K562 (cell line): ENCODE data around the gene FAM124A. TPM values are rescaled to one million over a fixed set of nuclear protein-coding genes. Genes with fewer than 3 reads are reported as not detected.

ENCODE experiments used
- ATAC-seq: fragments of 200-7000 bp; cut with Tn5 transposase; 3 replicates; pipeline ENCODE4 v1.9.1; 2020; ENCODE audit warnings: moderate library complexity
- BruUV-seq: library from RNA; stranded (reverse); fragments of 400-500 nt; replicated peaks from 2 replicates; lab custom pipeline; 2021; lab: Mats Ljungman, UMichigan
- CTCF ChIA-PET: fragments of 300-600 bp; formaldehyde crosslinking; extraction: SDS; loops from one replicate; lab custom pipeline; 2021; ENCODE audit warnings: low intra/inter-chr PET ratio; lab: Yijun Ruan, JAX
- POLR2A ChIA-PET: fragments of 300-600, 350-650 bp; sonication (Branson Sonifier 250); formaldehyde crosslinking; extraction: SDS; loops from one replicate; lab custom pipeline; 2021; ENCODE audit warnings: antibody characterized with exemption, inconsistent platforms; lab: Yijun Ruan, JAX
- DNase-seq, 4 experiments: peaks; one replicate each; pipeline versions ENCODE4 v3.0.0 to v3.0.0-alpha.2; 2011 to 2018; ENCODE audit warnings: low spot score in 3 of 4, mixed read lengths in 3 of 4; ENCODE audit errors: extremely low read depth in 1 of 4
- FAIRE-seq: peaks from 2 replicates; lab custom pipeline; 2011; peaks lifted over from hg19 to GRCh38; lab: Jason Lieb, UNC
- H2AFZ ChIP-seq: 2 replicates; pipeline ENCODE4 v1.6.0; 2011; ENCODE audit warnings: low read depth, low read length, control low read depth, inconsistent platforms
- H3K27ac ChIP-seq: fragments of 200-600 bp; 3 replicates; pipeline ENCODE4 v1.8.0; 2011; ENCODE audit warnings: low read depth, mild to moderate bottlenecking, control low read depth, inconsistent platforms, low read length, moderate library complexity, mixed read lengths; ENCODE audit errors: extremely low read depth
- H3K27me3 ChIP-seq, 2 experiments: fragments of 300-600 bp in 1 of 2; 2 replicates in 1 of 2; 3 replicates in 1 of 2; pipeline versions ENCODE4 v1.6.0 to v1.8.0; 2011; ENCODE audit warnings: inconsistent platforms in 2 of 2, low read length in 2 of 2, mild to moderate bottlenecking in 1 of 2, mixed read lengths in 1 of 2, moderate library complexity in 1 of 2; ENCODE audit not compliant: control insufficient read depth in 2 of 2, insufficient read depth in 2 of 2
- H3K36me3 ChIP-seq: fragments of 300-600 bp; 3 replicates; pipeline ENCODE4 v1.8.0; 2011; ENCODE audit warnings: mild to moderate bottlenecking, low read length, inconsistent platforms; ENCODE audit not compliant: control insufficient read depth, insufficient read depth
- H3K4me1 ChIP-seq, 2 experiments: fragments of 200-600 bp in 1 of 2; replicated peaks in 1 of 2; 2 replicates in 1 of 2; 3 replicates in 1 of 2; pipeline versions ENCODE4 v1.5.1 to v1.8.0; 2011; ENCODE audit warnings: inconsistent platforms in 2 of 2, low read length in 2 of 2, mild to moderate bottlenecking in 1 of 2, mixed read lengths in 1 of 2, moderate library complexity in 1 of 2; ENCODE audit not compliant: control insufficient read depth in 2 of 2, insufficient read depth in 2 of 2
- H3K4me2 ChIP-seq: 2 replicates; pipeline ENCODE4 v1.6.1; 2011; ENCODE audit warnings: low read length, control low read depth, inconsistent platforms, mixed read lengths; ENCODE audit not compliant: insufficient read depth
- H3K4me3 ChIP-seq: fragments of 200-600 bp; sonication (generic), shearing (Covaris generic); 2 replicates; pipeline ENCODE4 v1.5.1; 2016; ENCODE audit warnings: control low read depth, inconsistent platforms
- H3K79me2 ChIP-seq: fragments of 200-600 bp; 3 replicates; pipeline ENCODE4 v1.8.0; 2011; ENCODE audit warnings: low read length, inconsistent platforms; ENCODE audit not compliant: control insufficient read depth, insufficient read depth
- H3K9ac ChIP-seq, 2 experiments: 2 replicates each; pipeline versions ENCODE4 v1.6.0 to v1.6.1; 2011; ENCODE audit warnings: low read depth in 2 of 2, low read length in 2 of 2, control low read depth in 1 of 2, inconsistent platforms in 1 of 2, mild to moderate bottlenecking in 1 of 2, mixed read lengths in 1 of 2; ENCODE audit not compliant: insufficient read depth in 1 of 2
- H3K9me1 ChIP-seq: one replicate; pipeline ENCODE4 v1.6.0; 2011; ENCODE audit warnings: inconsistent platforms, mild to moderate bottlenecking, low read length, moderate library complexity; ENCODE audit not compliant: control insufficient read depth, insufficient read depth
- H3K9me3 ChIP-seq: replicated peaks from 2 replicates; pipeline ENCODE4 v1.5.1; 2011; ENCODE audit warnings: low read depth, low read length, inconsistent platforms; ENCODE audit not compliant: control insufficient read depth, insufficient read depth
- H4K20me1 ChIP-seq: replicated peaks from 2 replicates; pipeline ENCODE4 v1.6.1; 2011; ENCODE audit warnings: low read length, inconsistent platforms, mixed read lengths; ENCODE audit not compliant: control insufficient read depth, insufficient read depth
- AFF1 ChIP-seq, 2 experiments: fragments of 450-650 bp; IDR thresholded peaks; 2 replicates each; pipeline ENCODE4 v1.6.1; 2018; ENCODE audit warnings: mild to moderate bottlenecking in 2 of 2, low read depth in 1 of 2; ENCODE audit not compliant: partially characterized antibody in 2 of 2
- WGBS: fragments of 100-300 bp; shearing (Covaris generic); methylation state at CpG from one replicate; pipeline ENCODE4 v1.1.6; 2016; ENCODE audit warnings: low coverage, mixed read lengths; ENCODE audit not compliant: insufficient coverage; ENCODE audit errors: missing lambda C conversion rate; 5-methylcytosine and 5-hydroxymethylcytosine counted together
- in situ Hi-C: fragments of 300-500 bp; cut with MboI; formaldehyde crosslinking; loops from 4 replicates; pipeline ENCODE4 v1.15.0; 2018; ENCODE audit warnings: inconsistent platforms, mixed read lengths
- intact Hi-C: fragments of 100-400 bp; cut with micrococcal nuclease; formaldehyde crosslinking; loops from 2 replicates; pipeline ENCODE4 v1.14.2; 2022
- polyA plus RNA-seq, 8 experiments: library from polyadenylated mRNA; depleted of rRNA in 4 of 8; stranded (reverse) in 5 of 8; unstranded in 3 of 8; fragments of >200 nt; fragmentation: Nextera tagmentation in 2 of 8; fragmentation: Illumina TruSeq in 1 of 8; extraction: Ambion mirVana in 2 of 8; extraction: Trizol in 1 of 8; gene quantifications; 2 replicates each; pipeline versions ENCODE4 v1.2.1 to v1.2.3, GENCODE V29; 2011 to 2014; ENCODE audit warnings: inconsistent platforms in 1 of 8, missing spikeins in 1 of 8
- total RNA-seq, 7 experiments: library from RNA; depleted of rRNA in 6 of 7; stranded (reverse); fragments of >200 nt in 6 of 7; fragmentation: Illumina TruSeq in 2 of 7; extraction: Trizol in 2 of 7; gene quantifications; 2 replicates each; pipeline versions ENCODE4 v1.2.1 to v1.2.3, GENCODE V29; 2011 to 2021; ENCODE audit warnings: low replicate concordance in 1 of 7

FAM124A gene
- total and polyA plus RNA-seq, 9 of the 15 experiments (the other 6 are each of a cell fraction or from before 2014, with no cell fraction given), result not detected

- intact Hi-C loops (no loop called here), in situ Hi-C loops (no loop called here)
- ATAC-seq (no peak), DNase-seq (no peak), FAIRE-seq (no peak)
- TF ChIP-seq AFF1 (IDR thresholded peaks at IDR 0.05; ENCODE audit: low read depth in 1 of 2, partially characterized antibody in 2 of 2), result no peak
- no peak overlapping the region for H3K27ac ChIP-seq
- H3K4me2 ChIP-seq, result no peak overlapping the region
- peaks cover 0 to 11% of the 10 kb centered on the region in 2 experiments; a peak in 3 of 5 replicates for H3K27me3 ChIP-seq
- H3K79me2 ChIP-seq, result no peaks in the 10 kb centered on the region
- H3K36me3 ChIP-seq, result no peaks in the 10 kb centered on the region
- no peaks in the 10 kb centered on the region for H3K9me3 ChIP-seq
- no peaks in the 10 kb centered on the region for H3K4me1 ChIP-seq
- POLR2A ChIA-PET, result interaction anchor here (0.7 kb wide), 1 partner anchor 42 kb away, joined by 3 read pairs; no protein-coding TSS in a partner anchor
- CTCF ChIA-PET, result no interaction called here
- H3K9ac ChIP-seq, result no peak overlapping the region
- no peaks in the 10 kb centered on the region for H3K9me1 ChIP-seq
- BruUV-seq, result no TSS peak
- H4K20me1 ChIP-seq, result no peaks in the 10 kb centered on the region
- H3K4me3 ChIP-seq, result no peak overlapping the region
- H2AFZ ChIP-seq, result no peak overlapping the region
- WGBS, result 5% methylated on average over 2 of the region's 2 CpGs
Observed at GRCh38 chr13:51231456-51231855, 9.3 kb downstream of the FAM124A start.
